A549 (cell line): ENCODE data around the gene DBF4.

Experiments used
- CTCF ChIP-seq: fragments of >200 bp; sonication (Bioruptor Twin); formaldehyde crosslinking; IDR thresholded peaks from 3 replicates; pipeline ENCODE4 v1.5.1; 2016
- EP300 ChIP-seq, 2 experiments: fragments of >200 bp; sonication (Bioruptor Twin); formaldehyde crosslinking; IDR thresholded peaks; 2 replicates in 1 of 2; 3 replicates in 1 of 2; pipeline ENCODE4 v1.6.1; 2016 to 2017
- KDM5A ChIP-seq: fragments of 200-600 bp; sonication (generic); IDR thresholded peaks from 2 replicates; pipeline ENCODE4 v1.6.1; 2016; ENCODE audit warnings: antibody characterized with exemption, mild to moderate bottlenecking
- MAFK ChIP-seq: fragments of 450-650 bp; IDR thresholded peaks from 2 replicates; pipeline ENCODE4 v1.6.1; 2014; ENCODE audit not compliant: partially characterized antibody
- PHF8 ChIP-seq: fragments of 200-600 bp; sonication (generic); IDR thresholded peaks from 2 replicates; pipeline ENCODE4 v1.6.1; 2016; ENCODE audit warnings: low read depth, mild to moderate bottlenecking, antibody characterized with exemption, moderate library complexity, borderline replicate concordance
- POLR2A ChIP-seq: IDR thresholded peaks from 2 replicates; pipeline ENCODE4 v1.6.1; 2012; ENCODE audit warnings: mild to moderate bottlenecking, low read length
- POLR2AphosphoS2 ChIP-seq: conservative IDR thresholded peaks from 2 replicates; pipeline ENCODE4 v1.6.1; 2012; ENCODE audit warnings: low read length, improper control_type of control experiment, inconsistent platforms
- RCOR1 ChIP-seq: fragments of 150-350 bp; IDR thresholded peaks from 2 replicates; pipeline ENCODE4 v1.6.1; 2014; ENCODE audit warnings: antibody characterized with exemption, low read length, low read depth
- RFX5 ChIP-seq: fragments of 450-650 bp; IDR thresholded peaks from 2 replicates; pipeline ENCODE4 v1.7.1; 2014; ENCODE audit warnings: antibody characterized with exemption, mild to moderate bottlenecking, moderate library complexity
- SMC3 ChIP-seq: fragments of >200 bp; sonication (Bioruptor Twin); formaldehyde crosslinking; IDR thresholded peaks from 3 replicates; pipeline ENCODE4 v1.6.1; 2018; ENCODE audit warnings: inconsistent platforms

- TF ChIP-seq CTCF (no peak), POLR2AphosphoS2 (no peak), POLR2A (no peak), EP300 (IDR thresholded peaks at IDR 0.05) (no peak), RFX5 (no peak), PHF8 (no peak), MAFK (no peak), RCOR1 (no peak), KDM5A (no peak), SMC3 (no peak)
These were observed 6.1 kb downstream of the DBF4 start for GRCh38 chr7:87882151-87882937.
